Measurements from ENCODE around the gene ARNT2.

Gene ARNT2

GRCh38 chr15:80431635-80432344 is 27.6 kb downstream of the ARNT2 start:
- DNase-seq: no peak
- no peak overlapping the region for H3K18ac ChIP-seq (ENCODE audit: low read length)

GRCh38 chr15:80432345-80432702 is 28.1 kb downstream of the ARNT2 start:
- no peak overlapping the region for H2BK15ac ChIP-seq (replicated peaks; ENCODE audit: low read depth)
- H3K4me3 ChIP-seq (ENCODE audit: low read length): no peak overlapping the region
- no peak overlapping the region for H3K4me2 ChIP-seq (ENCODE audit: low read length)
- H3K79me1 ChIP-seq (ENCODE audit: low read length): no peaks in the 10 kb centered on the region
- no peaks in the 10 kb centered on the region for H3K79me2 ChIP-seq (ENCODE audit: control insufficient read depth, insufficient read depth, low read length)
- H3K4me1 ChIP-seq (ENCODE audit: control insufficient read depth, low read depth, low read length): peaks cover 8% of the 10 kb centered on the region
- H4K5ac ChIP-seq (ENCODE audit: low read length): no peak overlapping the region
- H3K4ac ChIP-seq (ENCODE audit: low read depth, low read length): no peak overlapping the region
- no peak overlapping the region for H3K56ac ChIP-seq (ENCODE audit: low read length)
- H2BK120ac ChIP-seq (ENCODE audit: low read depth, low read length): no peak overlapping the region
- H3K9ac ChIP-seq (ENCODE audit: low read length): no peak overlapping the region
- H2AK5ac ChIP-seq (ENCODE audit: low read length): no peak overlapping the region
- H3K27me3 ChIP-seq (ENCODE audit: insufficient read depth, low read length, poor library complexity): no peaks in the 10 kb centered on the region
- H2BK5ac ChIP-seq (ENCODE audit: low read length): no peak overlapping the region
- DNase-seq: no peak
- no peaks in the 10 kb centered on the region for H3K36me3 ChIP-seq (ENCODE audit: control insufficient read depth, insufficient read depth, low read length)
- H3K27ac ChIP-seq (ENCODE audit: low read depth, low read length): no peak overlapping the region
- H3K18ac ChIP-seq (ENCODE audit: low read length): no peak overlapping the region
- no peak overlapping the region for H3K23ac ChIP-seq (ENCODE audit: low read length)
- no peak overlapping the region for H4K8ac ChIP-seq (ENCODE audit: low read depth, low read length)
- WGBS (ENCODE audit: extremely low coverage, insufficient coverage, low lambda C conversion rate): no CpG with 5 or more reads among the region's 2 CpGs

More at GRCh38 chr15:80431635-80432344, 27.6 kb downstream of the ARNT2 start:
- H3K4ac ChIP-seq (ENCODE audit: low read depth, low read length): no peak overlapping the region
- H2BK120ac ChIP-seq (ENCODE audit: low read depth, low read length): no peak overlapping the region
- H2BK5ac ChIP-seq (ENCODE audit: low read length): no peak overlapping the region
- whole genome bisulfite sequencing (ENCODE audit: extremely low coverage, insufficient coverage, low lambda C conversion rate): no CpG with 5 or more reads among the region's 11 CpGs
- no peak overlapping the region for H2AK5ac ChIP-seq (ENCODE audit: low read length)
- H3K79me1 ChIP-seq (ENCODE audit: low read length): no peaks in the 10 kb centered on the region
- no peak overlapping the region for H3K56ac ChIP-seq (ENCODE audit: low read length)
- no peak overlapping the region for H4K8ac ChIP-seq (ENCODE audit: low read depth, low read length)
- no peaks in the 10 kb centered on the region for H3K36me3 ChIP-seq (ENCODE audit: control insufficient read depth, insufficient read depth, low read length)
- H2BK15ac ChIP-seq (replicated peaks; ENCODE audit: low read depth): no peak overlapping the region
- H3K4me1 ChIP-seq (ENCODE audit: control insufficient read depth, low read depth, low read length): peaks cover 3% of the 10 kb centered on the region
- H3K4me2 ChIP-seq (ENCODE audit: low read length): no peak overlapping the region
- no peak overlapping the region for H3K27ac ChIP-seq (ENCODE audit: low read depth, low read length)
- H3K27me3 ChIP-seq (ENCODE audit: insufficient read depth, low read length, poor library complexity): no peaks in the 10 kb centered on the region
- H4K5ac ChIP-seq (ENCODE audit: low read length): no peak overlapping the region
- no peaks in the 10 kb centered on the region for H3K79me2 ChIP-seq (ENCODE audit: control insufficient read depth, insufficient read depth, low read length)
- H3K9ac ChIP-seq (ENCODE audit: low read length): no peak overlapping the region
- H3K4me3 ChIP-seq (ENCODE audit: low read length): no peak overlapping the region
- H3K23ac ChIP-seq (ENCODE audit: low read length): no peak overlapping the region

- Histone ChIP-seq H4K5ac (ENCODE audit: low read length) (no peak overlapping the region), H2BK15ac (replicated peaks; ENCODE audit: low read depth) (no peak overlapping the region), H3K27me3 (ENCODE audit: insufficient read depth, low read length, poor library complexity) (no peaks in the 10 kb centered on the region), H2BK120ac (ENCODE audit: low read depth, low read length) (no peak overlapping the region), H3K4me3 (ENCODE audit: low read length) (no peak overlapping the region), H3K9ac (ENCODE audit: low read length) (no peak overlapping the region), H3K4me2 (ENCODE audit: low read length) (no peak overlapping the region), H3K4me1 (ENCODE audit: control insufficient read depth, low read depth, low read length) (peaks cover 8% of the 10 kb centered on the region), H3K56ac (ENCODE audit: low read length) (no peak overlapping the region), H3K27ac (ENCODE audit: low read depth, low read length) (no peak overlapping the region), H3K79me1 (ENCODE audit: low read length) (no peaks in the 10 kb centered on the region), H2BK5ac (ENCODE audit: low read length) (no peak overlapping the region), H4K8ac (ENCODE audit: low read depth, low read length) (no peak overlapping the region), H3K18ac (ENCODE audit: low read length) (no peak overlapping the region), H3K36me3 (ENCODE audit: control insufficient read depth, insufficient read depth, low read length) (no peaks in the 10 kb centered on the region), H3K4ac (ENCODE audit: low read depth, low read length) (no peak overlapping the region), H2AK5ac (ENCODE audit: low read length) (no peak overlapping the region), H3K79me2 (ENCODE audit: control insufficient read depth, insufficient read depth, low read length) (no peaks in the 10 kb centered on the region), H3K23ac (ENCODE audit: low read length) (no peak overlapping the region)
- no CpG with 5 or more reads among the region's 5 CpGs for WGBS (ENCODE audit: extremely low coverage, insufficient coverage, low lambda C conversion rate)
- DNase-seq: no peak
Measured at GRCh38 chr15:80433836-80434235, 29.7 kb downstream of the ARNT2 start.

DNA sequence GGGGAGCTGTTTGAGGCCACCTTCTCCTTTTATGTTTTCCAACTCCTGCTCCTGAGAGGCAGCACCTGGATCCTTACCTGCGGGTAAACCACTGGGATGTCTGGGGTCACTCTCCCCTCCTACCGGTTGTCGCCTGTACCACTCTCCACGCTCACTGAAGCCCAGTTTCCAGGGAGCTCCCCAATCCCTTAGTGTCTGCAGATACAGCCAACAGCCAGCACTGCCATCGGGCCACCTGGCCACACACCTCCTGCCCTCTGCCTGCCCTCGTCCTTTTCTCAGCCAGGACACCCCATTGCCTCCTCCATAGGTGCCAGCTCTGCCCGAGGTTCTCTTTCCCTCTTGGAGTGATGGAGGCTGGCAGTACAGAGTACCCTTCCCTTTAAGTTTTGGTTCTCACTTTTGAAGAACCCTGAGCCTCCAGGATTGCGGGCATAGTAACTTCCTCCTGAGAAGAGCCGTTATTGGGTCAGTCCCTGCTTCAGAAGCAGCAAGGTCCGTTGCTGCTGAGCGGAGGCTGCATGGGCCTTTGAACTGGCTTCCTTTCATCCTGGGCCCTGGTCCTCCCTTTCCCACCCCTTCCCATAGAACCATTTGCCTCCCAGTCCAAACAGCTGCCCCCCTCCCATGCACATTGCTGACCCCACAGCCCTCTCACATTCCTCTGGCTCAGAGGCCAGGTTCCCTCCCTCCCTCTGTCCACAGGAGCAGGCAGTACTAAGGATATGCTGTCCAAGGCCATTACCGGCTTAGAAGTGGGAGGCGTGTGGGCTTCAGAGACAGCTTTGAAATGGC is 30.9 kb downstream of the ARNT2 start:
- Histone ChIP-seq H3K27ac (ENCODE audit: low read depth, low read length) (no peak overlapping the region), H3K79me2 (ENCODE audit: control insufficient read depth, insufficient read depth, low read length) (no peaks in the 10 kb centered on the region), H3K27me3 (ENCODE audit: insufficient read depth, low read length, poor library complexity) (no peaks in the 10 kb centered on the region), H3K4me3 (ENCODE audit: low read length) (no peak overlapping the region), H3K4me2 (ENCODE audit: low read length) (no peak overlapping the region), H3K56ac (ENCODE audit: low read length) (no peak overlapping the region), H2BK15ac (replicated peaks; ENCODE audit: low read depth) (no peak overlapping the region), H3K79me1 (ENCODE audit: low read length) (no peaks in the 10 kb centered on the region), H4K5ac (ENCODE audit: low read length) (no peak overlapping the region), H3K4ac (ENCODE audit: low read depth, low read length) (no peak overlapping the region), H2BK120ac (ENCODE audit: low read depth, low read length) (no peak overlapping the region), H3K4me1 (ENCODE audit: control insufficient read depth, low read depth, low read length) (peaks cover 8% of the 10 kb centered on the region), H2AK5ac (ENCODE audit: low read length) (no peak overlapping the region), H3K18ac (ENCODE audit: low read length) (no peak overlapping the region), H4K8ac (ENCODE audit: low read depth, low read length) (no peak overlapping the region), H3K9ac (ENCODE audit: low read length) (no peak overlapping the region), H3K36me3 (ENCODE audit: control insufficient read depth, insufficient read depth, low read length) (no peaks in the 10 kb centered on the region), H3K23ac (ENCODE audit: low read length) (no peak overlapping the region), H2BK5ac (ENCODE audit: low read length) (no peak overlapping the region)
- WGBS (ENCODE audit: extremely low coverage, insufficient coverage, low lambda C conversion rate): no CpG with 5 or more reads among the region's 13 CpGs
- no peak for DNase-seq

GRCh38 chr15:80436511-80437307 is 32.5 kb downstream of the ARNT2 start:
- Histone ChIP-seq H3K18ac (ENCODE audit: low read length) (no peak overlapping the region), H3K56ac (ENCODE audit: low read length) (no peak overlapping the region), H2AK5ac (ENCODE audit: low read length) (no peak overlapping the region), H3K27ac (ENCODE audit: low read depth, low read length) (no peak overlapping the region), H2BK15ac (replicated peaks; ENCODE audit: low read depth) (no peak overlapping the region), H3K79me1 (ENCODE audit: low read length) (no peaks in the 10 kb centered on the region), H3K36me3 (ENCODE audit: control insufficient read depth, insufficient read depth, low read length) (no peaks in the 10 kb centered on the region), H2BK120ac (ENCODE audit: low read depth, low read length) (no peak overlapping the region), H3K9ac (ENCODE audit: low read length) (no peak overlapping the region), H3K23ac (ENCODE audit: low read length) (no peak overlapping the region), H3K4me3 (ENCODE audit: low read length) (no peak overlapping the region), H3K4me2 (ENCODE audit: low read length) (no peak overlapping the region), H4K8ac (ENCODE audit: low read depth, low read length) (no peak overlapping the region), H3K79me2 (ENCODE audit: control insufficient read depth, insufficient read depth, low read length) (no peaks in the 10 kb centered on the region), H3K4me1 (ENCODE audit: control insufficient read depth, low read depth, low read length) (peaks cover 8% of the 10 kb centered on the region), H3K27me3 (ENCODE audit: insufficient read depth, low read length, poor library complexity) (no peaks in the 10 kb centered on the region), H4K5ac (ENCODE audit: low read length) (no peak overlapping the region), H2BK5ac (ENCODE audit: low read length) (no peak overlapping the region), H3K4ac (ENCODE audit: low read depth, low read length) (no peak overlapping the region)
- DNase-seq: peak; percentile 24
- WGBS (ENCODE audit: extremely low coverage, insufficient coverage, low lambda C conversion rate): no CpG with 5 or more reads among the region's 13 CpGs
